ENCODE measurements around the gene SPARC.

The SPARC gene

DNA sequence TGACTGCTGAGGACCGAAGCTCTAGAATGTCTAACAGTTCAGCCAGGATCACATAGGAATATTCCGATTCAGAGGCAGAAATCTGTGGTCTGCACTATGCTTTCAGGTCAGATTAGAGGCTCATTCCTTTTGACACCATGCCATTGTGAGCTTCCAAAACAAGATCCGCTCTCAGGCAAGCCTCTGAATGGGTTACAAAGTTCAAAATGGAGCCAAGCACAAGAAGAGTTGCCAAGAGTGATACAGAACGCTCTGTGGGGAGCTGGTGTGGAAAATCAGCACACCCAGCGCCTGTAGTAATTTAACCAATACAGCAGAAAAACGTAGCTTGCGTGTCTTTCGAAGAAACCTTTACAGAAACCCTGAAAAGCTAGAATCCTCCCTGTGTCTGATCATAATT, 62.2 kb downstream of the SPARC start:
- DNase-seq (ENCODE audit: low read depth in 2 of 2) = no peak

DNA sequence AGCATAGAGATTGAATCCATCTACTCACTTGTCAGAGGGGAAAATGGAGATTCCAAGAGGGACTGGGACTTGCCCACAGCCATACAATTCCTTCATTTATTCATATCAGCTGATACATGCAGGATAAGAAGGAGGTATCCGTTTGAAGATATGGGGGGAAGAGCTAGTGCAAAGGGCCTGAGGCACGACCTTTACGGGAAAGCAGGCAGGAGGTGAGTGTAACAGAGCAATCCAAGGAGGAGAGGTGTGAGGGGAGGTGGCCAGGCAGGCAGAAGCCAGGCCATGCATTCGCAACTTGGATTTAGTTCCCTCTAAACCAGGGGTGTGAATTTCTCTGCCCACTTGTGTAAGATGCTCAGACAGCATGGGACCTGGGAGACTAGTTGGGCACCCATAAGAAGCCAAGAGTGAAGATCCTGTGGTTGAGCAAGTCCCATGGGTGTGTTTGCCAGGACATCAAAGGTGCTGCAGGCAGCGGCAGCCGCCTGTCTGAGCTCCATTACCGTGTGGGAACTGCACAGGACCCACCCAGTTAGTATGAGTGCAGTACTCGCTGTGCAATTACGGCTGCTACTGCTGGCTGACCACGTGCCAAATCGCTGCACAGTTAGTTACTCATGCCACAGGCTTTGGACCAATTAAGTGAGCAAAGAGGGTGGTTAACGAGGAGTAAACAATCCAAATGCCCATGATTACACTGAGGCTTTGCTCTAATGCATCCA, 64.2 kb downstream of the SPARC start:
- DNase-seq (ENCODE audit: low read depth in 2 of 2) = no peak

DNA sequence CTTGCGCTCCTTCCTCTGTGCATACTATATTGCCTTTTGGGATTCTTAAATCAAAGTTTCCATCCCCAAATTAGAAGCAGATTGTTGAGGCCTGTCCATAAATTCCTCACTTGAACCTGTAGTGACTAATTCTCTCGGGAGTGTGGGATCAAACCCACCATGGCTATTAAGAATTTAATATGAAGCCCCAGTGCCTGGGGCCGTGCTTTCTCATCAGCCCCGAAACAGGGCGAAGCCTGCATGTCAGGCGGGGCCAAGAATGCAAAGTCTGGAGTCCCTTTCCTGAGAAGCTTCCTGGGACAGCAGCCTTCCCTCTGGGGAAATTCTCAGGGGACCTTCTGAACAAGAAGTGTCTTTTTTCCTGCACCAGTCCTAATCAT, 66.3 kb downstream of the SPARC start:
- DNase-seq (ENCODE audit: low read depth in 2 of 2) = no peak

DNA sequence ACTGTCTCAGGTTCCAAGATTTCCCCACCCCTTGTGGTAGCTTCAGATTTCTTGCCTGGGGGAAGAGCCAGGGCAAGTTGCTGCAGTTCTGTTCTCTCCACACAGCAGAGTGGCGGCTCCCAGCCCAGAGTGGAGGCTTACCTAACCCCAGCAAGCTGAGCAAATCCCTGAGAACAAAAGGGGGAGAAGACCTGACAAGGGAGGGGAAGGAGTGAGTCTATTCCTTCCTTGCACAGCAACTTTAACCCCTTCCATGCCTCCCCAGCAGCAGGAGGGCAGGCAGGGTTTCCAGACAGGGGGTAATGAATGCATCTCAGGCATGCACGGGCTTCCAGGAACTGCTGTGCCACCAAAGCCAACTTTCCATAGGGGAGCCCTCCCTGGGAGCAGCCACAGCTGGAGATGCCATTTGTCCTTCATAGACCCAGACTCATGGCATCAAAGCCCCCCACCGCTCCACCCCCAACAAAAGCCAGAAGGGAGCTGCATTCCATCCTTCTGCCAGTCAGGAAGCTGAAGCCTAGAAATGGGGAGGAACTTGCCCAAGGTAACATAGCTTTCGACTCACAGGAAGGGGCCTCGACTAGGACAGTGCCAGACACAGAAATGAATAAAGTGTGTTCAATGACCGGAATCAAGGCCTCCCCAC, 66.8 kb downstream of the SPARC start:
- no peak for DNase-seq (ENCODE audit: low read depth in 2 of 2)

DNA sequence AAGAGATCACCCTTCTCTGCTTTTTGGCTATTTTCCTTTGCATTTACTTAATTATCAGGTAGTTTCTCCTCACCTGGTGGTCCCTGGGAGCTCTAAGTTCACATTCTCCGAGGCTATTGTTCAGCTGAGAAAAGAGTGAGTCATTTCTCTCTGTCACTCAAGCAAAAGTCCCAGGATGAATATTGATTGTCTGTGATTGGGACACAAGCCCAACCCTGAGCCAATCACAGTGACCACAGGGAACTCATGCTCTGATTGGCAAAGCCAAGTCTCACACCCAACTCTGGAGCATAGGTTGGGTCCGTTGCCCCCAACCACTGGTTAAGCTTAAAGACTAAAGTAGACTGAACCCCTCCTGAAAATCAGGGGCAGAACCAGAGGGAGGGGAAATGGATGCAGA, 67.8 kb downstream of the SPARC start:
- no peak for DNase-seq (ENCODE audit: low read depth in 2 of 2)

DNA sequence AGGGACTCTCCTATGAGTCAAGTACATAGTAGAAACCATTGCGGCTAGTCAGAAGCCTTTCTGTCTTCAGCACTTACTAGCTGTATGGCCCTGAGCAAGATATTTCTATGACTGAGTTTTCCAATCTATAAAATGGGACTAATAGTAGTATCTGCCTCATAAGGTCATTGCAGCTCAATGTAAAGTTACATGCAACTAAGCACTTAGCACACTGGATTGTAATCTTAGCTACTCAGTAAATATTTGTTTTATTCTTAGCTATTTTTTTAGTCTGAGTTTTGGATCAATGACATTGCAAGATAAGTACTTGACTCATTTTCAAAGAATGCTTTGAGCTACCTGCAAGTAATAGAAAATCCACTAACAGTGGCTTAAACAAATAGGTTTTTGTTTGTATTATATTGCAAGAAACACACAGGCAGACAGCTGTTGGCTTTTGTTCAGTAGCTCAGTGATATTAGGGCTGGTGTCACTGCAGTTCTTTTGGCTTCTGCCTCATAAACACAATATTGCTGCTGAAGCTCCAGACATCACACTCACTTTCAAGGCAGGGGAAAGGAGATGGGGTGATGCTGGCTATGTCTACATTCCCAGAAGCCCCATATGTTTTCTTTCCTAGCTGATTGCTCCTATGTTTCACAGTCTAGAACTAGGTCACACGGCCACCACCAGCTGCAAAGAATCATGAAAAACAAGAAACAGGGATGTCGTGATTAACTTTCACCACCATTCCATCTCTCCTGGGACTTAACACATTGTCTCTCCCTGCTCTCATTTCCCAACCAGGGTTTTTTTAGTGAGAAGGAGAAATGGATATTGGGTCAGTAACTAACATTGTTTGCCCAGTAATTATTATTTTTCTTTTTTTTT, 68.6 kb downstream of the SPARC start:
- DNase-seq (ENCODE audit: low read depth in 2 of 2) = no peak

DNA sequence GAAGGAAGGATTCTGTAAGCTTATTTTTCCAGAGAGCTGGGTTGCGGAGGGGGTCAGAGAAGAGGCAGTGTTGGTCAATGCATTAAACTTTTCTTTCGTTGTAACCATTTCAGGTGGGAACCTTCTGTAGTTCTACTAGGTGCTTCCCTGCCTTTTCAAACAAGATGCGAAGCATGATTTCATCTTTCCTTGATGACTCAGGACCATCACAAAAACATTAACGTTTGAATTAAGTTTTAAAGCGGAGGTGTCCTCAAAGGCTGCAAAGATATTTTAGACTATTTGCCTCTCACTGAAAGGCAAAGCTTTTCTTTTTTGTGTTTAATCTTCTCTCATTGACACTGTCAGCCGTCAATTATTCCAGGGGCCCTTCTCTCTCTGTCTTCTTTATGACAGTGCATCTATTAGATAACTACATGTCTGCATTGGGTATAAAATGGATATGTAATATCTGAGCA, 69.3 kb downstream of the SPARC start:
- no peak for DNase-seq (ENCODE audit: low read depth in 2 of 2)

DNA sequence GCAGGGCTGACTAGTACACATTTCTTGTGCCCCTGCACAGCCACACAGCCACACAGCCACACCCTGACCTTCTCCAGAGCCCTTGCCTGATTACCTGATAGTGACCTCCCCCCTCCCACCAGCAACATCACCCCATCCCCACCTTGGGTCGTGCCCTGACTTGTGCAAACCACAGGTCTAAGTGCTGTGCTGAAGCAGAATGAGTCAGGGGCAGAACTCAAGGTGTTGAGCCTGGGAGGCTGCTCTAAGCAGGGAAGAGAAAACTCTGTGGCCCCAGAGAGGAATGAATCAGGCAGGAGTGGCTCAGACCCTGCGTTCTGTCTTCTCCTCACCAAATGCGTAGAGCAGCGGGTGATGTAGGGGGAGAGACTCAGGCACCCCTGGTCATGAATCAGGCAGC, 71.3 kb downstream of the SPARC start:
- no peak for DNase-seq (ENCODE audit: low read depth in 2 of 2)

DNA sequence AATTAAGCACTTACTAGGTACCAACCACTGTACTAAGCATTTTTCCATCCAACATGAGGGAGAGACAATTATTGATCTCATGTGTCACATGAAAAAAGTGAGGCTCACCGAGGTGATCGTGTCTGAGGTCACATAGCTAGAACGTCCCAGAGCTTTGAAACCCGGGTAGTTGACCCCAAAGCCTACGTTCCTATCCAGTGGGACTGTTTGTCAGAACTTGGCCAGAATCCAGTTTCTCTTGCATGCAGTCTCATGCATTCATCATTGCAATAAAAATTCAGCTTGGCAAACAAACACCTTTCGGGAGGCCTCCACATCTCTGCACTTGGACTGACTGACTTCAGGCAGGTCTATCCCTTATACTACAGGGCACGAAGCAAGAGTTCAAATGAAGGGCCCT, 72.2 kb downstream of the SPARC start:
- no peak for DNase-seq (ENCODE audit: low read depth in 2 of 2)

DNA sequence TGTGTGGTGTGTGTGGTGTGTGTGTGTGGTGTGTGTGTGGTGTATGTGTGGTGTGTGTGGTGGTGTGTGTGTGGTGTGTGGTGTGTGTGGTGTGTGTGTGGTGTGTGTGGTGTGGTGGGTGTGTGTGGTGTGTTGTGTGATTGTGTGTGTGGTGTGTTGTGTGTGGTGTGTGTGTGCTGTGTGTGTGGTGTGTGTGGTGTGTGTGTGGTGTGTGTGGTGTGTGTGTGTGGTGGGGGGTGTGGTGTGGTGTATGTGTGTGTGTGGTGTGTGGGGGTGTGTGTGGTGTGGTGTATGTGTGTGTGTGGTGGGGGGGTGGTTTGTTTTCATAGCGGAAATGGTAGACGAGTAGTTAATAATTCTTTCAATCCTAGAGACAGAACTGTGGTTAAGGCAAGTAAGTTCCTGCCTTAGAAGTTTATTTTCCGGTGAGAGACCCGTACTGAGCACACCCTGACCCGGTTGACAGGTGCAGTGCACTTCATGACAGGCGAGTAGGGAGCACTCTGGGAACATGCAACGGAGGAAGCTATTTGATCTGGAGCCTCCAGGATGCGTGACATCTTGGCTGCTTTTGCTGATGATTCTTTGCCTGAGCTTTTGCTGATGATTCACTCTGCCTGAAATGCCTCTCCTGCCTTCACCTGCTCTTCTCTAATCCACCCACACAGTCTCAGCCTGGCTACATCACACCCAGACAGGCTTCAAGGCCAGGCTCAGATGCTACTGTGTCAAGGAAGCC, 73.9 kb downstream of the SPARC start:
- no peak for DNase-seq (ENCODE audit: low read depth in 2 of 2)

DNA sequence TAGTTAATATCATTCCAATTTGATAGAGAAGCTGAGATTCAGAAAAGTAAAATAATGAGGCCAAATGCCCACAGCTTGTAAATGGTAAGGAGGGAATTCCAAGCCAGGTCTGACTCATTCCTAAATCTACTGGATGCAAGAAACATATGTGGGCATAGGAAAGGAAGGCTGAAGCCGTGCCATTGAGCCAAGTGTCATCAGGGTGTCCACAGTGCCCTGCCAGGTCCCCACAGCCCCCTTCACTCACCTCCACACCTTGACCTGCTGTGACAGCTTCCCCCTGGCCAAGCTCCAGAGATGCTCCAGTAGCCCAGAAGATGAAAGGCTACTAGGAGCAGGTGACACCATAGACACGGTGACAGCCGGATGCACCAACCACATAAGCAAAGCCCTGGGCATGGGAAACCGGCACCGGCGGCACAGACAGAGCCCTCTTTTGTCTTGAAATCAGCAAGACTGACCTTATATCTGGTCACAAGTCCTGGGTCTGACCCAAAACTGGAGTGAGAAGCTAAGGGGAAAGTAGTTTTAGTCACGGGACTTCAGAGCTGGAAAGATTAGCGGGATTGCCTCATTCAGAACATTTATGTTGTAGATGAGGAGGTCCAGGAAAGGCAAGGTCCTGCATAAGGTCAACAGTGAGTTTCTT, 75.5 kb downstream of the SPARC start:
- DNase-seq (ENCODE audit: low read depth in 2 of 2) = no peak
